Muscle of arm (tissue), 12 donors: ENCODE results near the gene ITPA. TPM values are rescaled to one million over a fixed set of nuclear protein-coding genes. Genes with fewer than 3 reads are reported as not detected.
A peak's percentile ranks its signal among the peaks of the same experiment; 100 is the strongest.
"Not testable (repeated sequence)": the region's sequence is repeated elsewhere in the genome, so short reads cannot be mapped to it uniquely, and the experiment has no call there.

ENCODE experiments used
- DNase-seq: peaks from one replicate; pipeline ENCODE4 v3.0.0-alpha.2; 2013
- polyA plus RNA-seq, 12 donors: library from polyadenylated mRNA; unstranded; fragments of 120-200 nt; gene quantifications; one replicate each; pipeline ENCODE4 v1.2.1, GENCODE V29; 2013; ENCODE audit not compliant: insufficient read length in 12 of 12

ITPA gene
- polyA plus RNA-seq, 12 donors, result 29.2 to 45.7 (median 37.5) TPM; not detected in 1

- no peak for DNase-seq
Measured at GRCh38 chr20:3194617-3195280, 14.5 kb upstream of the ITPA start.

GRCh38 chr20:3195590-3196237 is 13.6 kb upstream of the ITPA start:
- DNase-seq, result no peak

DNA sequence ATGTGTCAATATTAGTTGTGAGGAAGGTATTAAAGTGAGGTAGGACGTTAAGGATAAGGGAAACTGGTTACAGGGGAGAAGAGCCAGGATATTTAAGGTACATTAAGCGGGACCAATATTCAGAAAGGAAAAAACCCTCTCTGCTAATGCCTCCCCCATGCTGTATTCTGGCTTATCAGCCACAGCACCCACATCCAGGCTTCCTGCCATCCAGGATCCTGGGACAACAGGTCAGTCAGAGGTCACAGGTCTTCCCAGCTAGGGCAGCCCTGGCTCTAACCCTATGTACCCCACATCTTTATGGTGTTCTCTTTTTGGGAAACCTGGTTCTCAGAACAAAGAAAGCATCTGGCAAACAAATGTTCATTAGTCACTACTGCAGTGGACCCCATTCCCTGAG is 10.1 kb upstream of the ITPA start:
- DNase-seq, result no peak

GRCh38 chr20:3199976-3200755 is 9.1 kb upstream of the ITPA start:
- DNase-seq, result no peak

DNA sequence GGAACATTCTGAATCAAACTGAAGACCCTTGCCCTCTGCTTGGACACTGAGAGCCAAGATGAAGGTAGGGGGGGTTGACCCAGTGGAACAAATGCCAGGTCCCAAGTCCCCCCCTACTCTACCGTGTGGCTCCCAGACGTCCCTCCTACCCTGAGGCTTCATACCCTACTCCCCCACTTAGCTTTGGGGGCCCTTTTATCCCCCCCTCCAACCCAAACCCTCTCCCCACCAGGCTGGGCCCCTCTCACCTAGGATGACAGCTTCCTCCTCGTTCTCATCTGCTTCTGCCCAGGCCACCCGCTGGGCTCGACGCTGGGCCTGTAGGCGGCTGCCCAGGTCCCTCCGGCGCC is 6.4 kb upstream of the ITPA start:
- DNase-seq, result no peak

DNA sequence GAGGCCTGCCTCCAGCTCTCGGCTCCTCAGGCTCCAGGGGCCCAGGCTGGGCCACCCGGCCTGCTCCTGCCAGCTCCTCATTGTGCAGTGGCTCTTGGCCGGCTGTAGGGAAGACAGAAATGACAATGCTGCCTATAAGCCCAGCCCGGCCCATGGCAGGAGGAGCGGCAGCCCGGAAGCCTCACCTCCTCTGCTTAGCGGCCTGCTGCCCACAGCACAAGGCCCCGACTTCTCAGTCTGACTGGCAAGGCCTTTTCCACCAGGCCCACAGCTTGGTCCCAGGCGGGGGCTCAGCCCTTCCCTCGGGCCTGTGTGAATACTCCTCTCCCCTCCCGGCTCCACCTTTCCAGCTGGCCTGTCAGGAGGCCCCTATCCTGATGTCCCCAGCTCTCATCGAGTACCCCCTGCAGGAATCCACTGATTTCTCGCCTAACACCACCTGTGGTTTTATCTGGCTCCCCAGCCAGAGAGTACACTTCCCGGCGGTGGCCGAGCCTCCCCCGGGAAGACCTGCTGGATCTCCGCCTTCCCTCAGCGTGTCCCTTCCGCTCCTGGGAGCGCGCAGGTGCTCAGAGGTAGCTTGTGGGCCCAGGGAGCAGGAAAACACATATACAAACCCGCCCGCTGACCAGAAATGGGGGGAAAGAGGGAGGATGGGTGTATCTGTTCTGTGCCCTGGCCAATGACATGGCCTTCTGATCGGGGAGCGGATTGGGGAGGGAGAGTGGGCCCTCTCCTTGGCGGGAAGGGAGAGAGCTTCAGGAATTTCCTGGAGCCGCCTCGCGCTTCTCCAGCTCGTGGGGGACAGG is 5.8 kb upstream of the ITPA start:
- no peak for DNase-seq

DNA sequence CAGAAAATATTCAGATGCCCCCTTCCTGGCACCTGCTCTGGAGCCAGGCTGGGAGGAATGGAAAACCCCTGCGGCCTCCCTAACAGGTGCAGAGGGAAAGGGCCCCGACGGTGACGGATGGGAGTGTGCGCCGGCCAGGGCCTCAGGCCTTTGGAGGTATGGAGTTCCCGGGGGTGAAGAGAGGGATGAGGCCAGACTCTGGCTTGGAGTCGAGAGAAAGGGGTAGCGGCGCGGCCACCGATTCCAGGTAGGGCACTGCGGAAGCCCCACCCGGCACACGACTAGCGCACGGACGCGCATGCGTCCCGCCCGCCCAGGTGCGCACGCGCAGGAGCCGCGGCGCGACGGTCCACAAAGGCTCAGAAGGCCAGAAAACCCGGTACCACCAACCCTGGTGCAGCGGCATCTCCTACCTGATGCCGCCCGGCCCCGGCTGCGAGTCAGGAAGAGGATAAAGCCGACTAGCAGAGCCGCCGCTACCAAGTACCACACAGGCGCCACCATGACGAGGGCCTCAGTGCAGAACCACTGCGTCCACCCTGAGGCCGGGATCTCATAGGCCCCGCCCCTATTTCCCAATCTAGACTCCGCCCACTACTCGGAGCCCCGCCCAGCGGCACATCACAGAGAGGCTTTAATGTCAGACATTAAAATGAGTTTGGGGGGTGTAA is 5.0 kb upstream of the ITPA start, which contains the start of gene DDRGK1:
TSS of gene DDRGK1 (minus strand) at position 559 of the 671 bp plus-strand sequence. CDS start at position 504, 55 bp downstream.
- DNase-seq, result peak; percentile 88

- DNase-seq, result no peak
Measured at GRCh38 chr20:3208786-3209256, 477 bp upstream of the ITPA start.

GRCh38 chr20:3209946-3210317 is 634 bp downstream of the ITPA start:
- DNase-seq, result no peak

- no peak for DNase-seq
Measured at GRCh38 chr20:3210346-3210745, 1.0 kb downstream of the ITPA start.

GRCh38 chr20:3213226-3213625 is 3.9 kb downstream of the ITPA start:
- no peak for DNase-seq

- DNase-seq, result not testable (repeated sequence)
Measured at GRCh38 chr20:3215359-3215917, 6.1 kb downstream of the ITPA start.

DNA sequence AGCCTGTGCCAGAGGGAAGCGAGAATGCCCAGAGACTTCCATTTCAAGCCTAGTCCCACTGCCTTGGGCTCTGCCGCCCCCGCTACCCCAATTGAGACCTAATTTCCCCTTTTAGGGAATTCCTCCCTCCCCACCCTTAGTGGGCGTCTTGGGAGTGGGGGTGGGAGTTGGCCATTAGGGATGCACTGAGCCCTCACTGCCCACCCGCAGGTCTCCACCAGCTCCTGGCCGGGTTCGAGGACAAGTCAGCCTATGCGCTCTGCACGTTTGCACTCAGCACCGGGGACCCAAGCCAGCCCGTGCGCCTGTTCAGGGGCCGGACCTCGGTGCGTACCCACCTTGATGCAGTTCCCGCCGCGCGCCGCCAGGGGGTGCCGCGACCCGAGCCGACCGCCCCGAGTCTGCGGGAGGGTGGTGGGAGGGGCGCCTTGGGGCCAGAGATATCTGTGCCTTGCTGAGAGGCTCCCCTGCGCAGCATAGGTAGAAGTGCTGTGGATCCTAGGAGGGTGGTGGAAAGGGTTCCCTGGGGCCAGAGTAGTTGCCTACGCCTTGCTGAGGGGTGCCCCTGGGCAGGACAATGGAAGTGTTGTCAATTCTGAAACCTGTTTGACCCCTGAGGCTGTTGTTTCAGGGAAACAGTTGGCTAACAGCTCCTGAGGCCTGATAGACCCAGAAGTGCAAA is 9.2 kb downstream of the ITPA start:
- DNase-seq, result no peak

- no peak for DNase-seq
Measured at GRCh38 chr20:3221398-3222226, 12.3 kb downstream of the ITPA start.

- DNase-seq, result no peak
Measured at GRCh38 chr20:3222635-3223600, 13.6 kb downstream of the ITPA start.

- DNase-seq, result no peak
Measured at GRCh38 chr20:3223651-3223993, 14.3 kb downstream of the ITPA start.

- no peak for DNase-seq
Measured at GRCh38 chr20:3223994-3224680, 14.8 kb downstream of the ITPA start.
